Cerebellar cortex (tissue), 1 donor: ENCODE results near the gene HUS1B.

Experiments used
- DNase-seq: peaks from one replicate; pipeline ENCODE4 v3.0.0-alpha.2; 2015; ENCODE audit warnings: low spot score

The HUS1B gene

DNA sequence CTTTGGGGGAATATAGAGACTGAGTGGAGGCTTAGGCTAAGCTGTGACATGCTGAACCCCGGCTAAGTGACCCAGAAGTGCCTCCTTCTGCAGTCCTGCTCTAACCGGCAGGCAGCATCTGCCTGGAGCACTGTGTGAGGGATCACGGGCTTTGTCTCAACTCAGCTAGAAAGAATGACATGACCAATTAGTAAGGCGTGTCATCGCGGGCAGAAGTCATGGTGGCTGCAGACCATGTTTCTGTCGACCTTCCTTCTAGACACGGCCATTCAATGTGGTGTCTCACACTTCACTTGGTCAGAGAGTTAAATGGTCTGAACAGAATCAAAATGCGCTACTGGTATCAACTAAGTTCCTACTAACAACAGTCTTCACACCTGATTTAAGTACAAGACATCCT lies 35.0 kb downstream of the HUS1B start:
- no peak for DNase-seq

GRCh38 chr6:620950-621349 lies 36.0 kb downstream of the HUS1B start:
- DNase-seq, result no peak

DNA sequence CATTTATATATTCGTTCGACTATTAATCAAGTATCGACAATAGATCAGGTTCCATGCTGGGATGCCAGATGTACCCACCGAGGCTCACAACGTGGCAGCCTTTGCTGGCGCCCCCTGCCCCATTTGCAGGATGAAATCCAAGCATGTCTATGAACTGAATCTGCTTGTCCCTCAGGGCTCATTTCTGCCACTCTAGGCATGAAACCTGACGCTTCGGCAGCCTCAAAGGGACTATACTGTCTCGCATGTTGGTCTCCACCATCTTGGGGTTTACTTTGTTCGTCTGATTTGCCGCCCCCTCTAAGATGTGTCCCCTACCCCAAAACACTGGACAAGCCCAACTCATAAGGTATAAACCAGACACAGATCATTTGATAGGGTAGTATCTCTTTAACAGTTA lies 36.7 kb downstream of the HUS1B start:
- no peak for DNase-seq

DNA sequence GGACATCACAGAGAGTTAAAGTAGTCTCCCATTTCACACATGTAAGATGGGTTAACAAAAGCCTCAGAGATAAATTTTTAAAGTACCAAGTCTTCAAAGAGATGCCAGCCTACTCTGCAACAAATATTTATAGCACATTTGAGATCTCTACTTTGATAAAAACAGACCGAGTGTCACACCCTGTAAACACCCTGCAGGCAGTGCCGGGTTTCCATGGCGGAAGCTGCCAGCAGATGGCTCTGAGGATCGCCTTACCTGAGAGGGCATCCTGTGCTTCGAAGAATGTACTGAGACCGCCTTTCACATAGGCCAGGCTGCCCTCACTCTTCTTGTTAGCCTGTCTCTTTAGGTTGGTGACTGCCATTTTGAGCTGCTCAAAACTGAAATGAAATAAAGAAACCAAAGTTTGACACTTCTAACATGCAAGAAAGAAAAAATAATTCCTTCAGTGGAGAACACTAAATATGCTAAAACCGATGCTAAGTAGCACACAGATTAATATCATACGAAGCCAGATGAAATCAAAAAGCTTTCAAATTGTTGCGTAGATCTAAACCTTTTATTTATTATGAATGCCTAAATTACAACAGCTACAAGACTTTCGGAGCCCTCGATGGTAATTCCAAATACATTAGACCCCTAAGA lies 39.3 kb downstream of the HUS1B start:
- DNase-seq, result peak; percentile 51

DNA sequence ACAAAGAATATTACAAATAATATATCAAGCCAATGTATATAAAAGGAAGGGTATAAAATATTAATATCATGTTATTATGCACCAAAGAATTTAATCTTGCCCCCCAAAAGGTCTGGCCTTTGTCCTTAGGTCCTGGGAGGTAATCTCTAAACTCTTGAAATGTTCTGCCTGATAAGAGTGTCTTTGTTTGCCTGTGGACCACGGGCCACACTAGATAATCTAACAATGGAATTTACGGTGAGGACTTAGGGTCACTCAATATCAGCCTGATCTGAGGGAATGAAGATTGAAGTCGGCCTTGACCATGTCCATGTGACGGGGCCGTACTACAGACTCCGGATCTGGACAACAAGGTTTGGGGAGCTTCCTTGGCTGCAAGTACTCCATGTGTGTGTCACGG lies 42.9 kb downstream of the HUS1B start:
- no peak for DNase-seq

DNA sequence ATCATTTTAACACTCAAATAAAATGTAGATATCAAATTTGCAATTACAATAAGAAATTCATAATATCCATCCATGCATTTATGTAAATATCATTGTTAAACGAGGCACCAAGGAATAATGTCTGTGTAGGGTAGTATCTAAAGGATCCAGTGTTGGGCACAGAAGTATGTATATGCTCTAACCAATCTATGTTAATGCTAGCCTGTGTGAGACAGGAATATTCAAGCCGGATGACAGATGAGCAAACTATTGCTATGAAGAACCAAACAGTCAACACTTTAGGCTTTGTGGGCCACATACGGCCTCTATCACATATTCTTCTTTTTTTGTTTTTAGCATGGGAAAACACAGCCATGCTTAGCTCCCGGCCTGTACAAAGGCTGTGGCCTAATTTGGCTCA lies 45.0 kb downstream of the HUS1B start:
- no peak for DNase-seq

DNA sequence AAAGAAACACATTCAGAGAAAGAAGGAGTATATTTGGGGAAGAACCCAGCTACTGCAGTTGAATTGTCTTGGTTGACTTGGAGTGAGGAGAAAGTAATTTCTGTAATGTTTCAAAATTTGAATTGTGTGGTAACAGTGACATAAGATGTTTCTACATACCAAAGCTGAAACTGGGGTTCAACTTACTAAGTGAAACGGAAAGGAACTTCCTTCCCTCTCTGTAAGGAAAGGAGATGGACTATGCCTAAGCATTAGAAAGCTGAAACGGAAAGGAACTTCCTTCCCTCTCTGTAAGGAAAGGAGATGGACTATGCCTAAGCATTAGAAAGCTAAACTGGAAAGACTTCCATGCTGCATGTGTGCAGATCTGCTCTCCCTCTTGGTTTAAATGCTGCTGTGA lies 46.0 kb downstream of the HUS1B start:
- DNase-seq, result no peak

DNA sequence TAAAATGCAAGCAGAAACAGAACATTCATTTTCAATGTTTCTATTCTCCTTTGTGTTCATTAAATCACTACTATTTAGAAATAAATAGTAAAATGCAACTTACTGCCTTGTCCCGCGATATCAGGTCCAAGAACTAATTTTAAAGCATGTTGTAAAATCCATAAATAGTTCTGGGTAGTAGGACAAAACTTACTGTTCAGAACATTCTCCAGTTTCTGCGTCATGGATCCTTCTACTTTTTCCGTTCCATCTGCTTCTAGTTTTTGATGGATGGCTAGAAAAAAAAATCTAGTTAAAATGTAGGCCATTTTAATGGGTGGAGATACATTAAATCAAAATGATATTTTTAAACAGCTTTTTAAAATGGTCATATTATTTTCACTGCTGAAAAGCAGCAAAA lies 47.0 kb downstream of the HUS1B start:
- no peak for DNase-seq

DNA sequence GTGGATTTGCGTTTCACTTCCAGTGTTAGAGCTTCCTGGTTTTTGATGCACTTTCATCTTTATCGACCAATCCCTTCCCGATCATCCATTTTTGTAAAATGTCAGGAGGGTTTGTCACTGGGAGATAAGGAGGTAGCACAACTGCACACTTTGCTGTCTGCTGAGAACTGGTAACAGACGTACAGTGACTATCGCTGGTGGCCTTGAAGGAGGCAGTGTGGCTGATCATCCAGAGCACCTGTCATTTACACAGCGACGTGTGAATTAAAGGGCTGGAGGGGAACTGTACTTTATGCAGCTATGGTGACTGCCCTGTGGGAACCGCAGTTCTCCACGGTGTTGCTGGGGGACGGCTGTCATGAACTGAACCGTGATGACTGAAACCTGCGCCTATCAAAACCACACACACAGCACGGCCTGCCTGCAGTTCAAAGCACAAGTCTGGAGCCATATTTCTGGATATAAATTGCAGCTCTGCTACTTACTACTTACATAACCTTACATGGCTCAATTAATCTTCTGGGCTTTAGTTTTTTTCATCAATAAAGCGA lies 50.0 kb downstream of the HUS1B start:
- no peak for DNase-seq
